NCI-H146 (cell line): Measurements from ENCODE around the gene MED13L.
A peak's percentile ranks its signal among the peaks of the same experiment; 100 is the strongest.

Experiments used
- DNase-seq: peaks from one replicate; lab custom pipeline; 2025; lab: John Stamatoyannopoulos, UW

MED13L gene

GRCh38 chr12:116130431-116130830, 147.1 kb downstream of the MED13L start:
- DNase-seq = no peak

GRCh38 chr12:116128779-116129178, 148.7 kb downstream of the MED13L start:
- DNase-seq = no peak

- no peak for DNase-seq
Measured at GRCh38 chr12:116127859-116128258, 149.6 kb downstream of the MED13L start.

- no peak for DNase-seq
Measured at GRCh38 chr12:116126610-116127009, 150.9 kb downstream of the MED13L start.

GRCh38 chr12:116125956-116126566, 151.4 kb downstream of the MED13L start:
- DNase-seq = no peak

GRCh38 chr12:116125084-116125483, 152.4 kb downstream of the MED13L start:
- DNase-seq = no peak

- DNase-seq = peak; percentile 56
Measured at GRCh38 chr12:116123451-116124258, 153.8 kb downstream of the MED13L start.

- no peak for DNase-seq
Measured at GRCh38 chr12:116122628-116123027, 154.9 kb downstream of the MED13L start.

- no peak for DNase-seq
Measured at GRCh38 chr12:116121453-116121871, 156.0 kb downstream of the MED13L start.

GRCh38 chr12:116116650-116117424, 160.7 kb downstream of the MED13L start:
- DNase-seq = peak; percentile 35

- no peak for DNase-seq
Measured at GRCh38 chr12:116113398-116114130, 163.9 kb downstream of the MED13L start.

- DNase-seq = no peak
Measured at GRCh38 chr12:116106870-116107269, 170.6 kb downstream of the MED13L start.

- no peak for DNase-seq
Measured at GRCh38 chr12:116104167-116104767, 173.2 kb downstream of the MED13L start.

- no peak for DNase-seq
Measured at GRCh38 chr12:116101991-116102390, 175.5 kb downstream of the MED13L start.

GRCh38 chr12:116099652-116100432, 177.7 kb downstream of the MED13L start:
- no peak for DNase-seq

GRCh38 chr12:116096874-116097273, 180.6 kb downstream of the MED13L start:
- no peak for DNase-seq

- no peak for DNase-seq
Measured at GRCh38 chr12:116094475-116094874, 183.0 kb downstream of the MED13L start.

- no peak for DNase-seq
Measured at GRCh38 chr12:116093915-116094314, 183.6 kb downstream of the MED13L start.

GRCh38 chr12:116092776-116093175, 184.7 kb downstream of the MED13L start:
- no peak for DNase-seq

- no peak for DNase-seq
Measured at GRCh38 chr12:116092162-116092561, 185.3 kb downstream of the MED13L start.

- no peak for DNase-seq
Measured at GRCh38 chr12:116091579-116091978, 185.9 kb downstream of the MED13L start.
